GM12872 (cell line): ENCODE data around the gene HDAC11.

Experiments used
- TF ChIP-seq, protein P1 (sequence below): IDR thresholded peaks from 3 replicates; pipeline ENCODE4 v1.5.1; 2011; ENCODE audit warnings: low read depth, mild to moderate bottlenecking, low read length, moderate library complexity; ENCODE audit not compliant: insufficient read depth

HDAC11 gene

GRCh38 chr3:13509816-13510192 is 29.7 kb downstream of the HDAC11 start:
- TF ChIP-seq, protein P1, sequence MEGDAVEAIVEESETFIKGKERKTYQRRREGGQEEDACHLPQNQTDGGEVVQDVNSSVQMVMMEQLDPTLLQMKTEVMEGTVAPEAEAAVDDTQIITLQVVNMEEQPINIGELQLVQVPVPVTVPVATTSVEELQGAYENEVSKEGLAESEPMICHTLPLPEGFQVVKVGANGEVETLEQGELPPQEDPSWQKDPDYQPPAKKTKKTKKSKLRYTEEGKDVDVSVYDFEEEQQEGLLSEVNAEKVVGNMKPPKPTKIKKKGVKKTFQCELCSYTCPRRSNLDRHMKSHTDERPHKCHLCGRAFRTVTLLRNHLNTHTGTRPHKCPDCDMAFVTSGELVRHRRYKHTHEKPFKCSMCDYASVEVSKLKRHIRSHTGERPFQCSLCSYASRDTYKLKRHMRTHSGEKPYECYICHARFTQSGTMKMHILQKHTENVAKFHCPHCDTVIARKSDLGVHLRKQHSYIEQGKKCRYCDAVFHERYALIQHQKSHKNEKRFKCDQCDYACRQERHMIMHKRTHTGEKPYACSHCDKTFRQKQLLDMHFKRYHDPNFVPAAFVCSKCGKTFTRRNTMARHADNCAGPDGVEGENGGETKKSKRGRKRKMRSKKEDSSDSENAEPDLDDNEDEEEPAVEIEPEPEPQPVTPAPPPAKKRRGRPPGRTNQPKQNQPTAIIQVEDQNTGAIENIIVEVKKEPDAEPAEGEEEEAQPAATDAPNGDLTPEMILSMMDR: no peak

- TF ChIP-seq, protein P1: no peak
Observed at GRCh38 chr3:13512451-13512850, 32.3 kb downstream of the HDAC11 start.

- TF ChIP-seq, protein P1: no peak
Observed at GRCh38 chr3:13513051-13513912, 33.2 kb downstream of the HDAC11 start.

GRCh38 chr3:13513913-13514517 is 33.9 kb downstream of the HDAC11 start:
- TF ChIP-seq, protein P1: no peak

DNA sequence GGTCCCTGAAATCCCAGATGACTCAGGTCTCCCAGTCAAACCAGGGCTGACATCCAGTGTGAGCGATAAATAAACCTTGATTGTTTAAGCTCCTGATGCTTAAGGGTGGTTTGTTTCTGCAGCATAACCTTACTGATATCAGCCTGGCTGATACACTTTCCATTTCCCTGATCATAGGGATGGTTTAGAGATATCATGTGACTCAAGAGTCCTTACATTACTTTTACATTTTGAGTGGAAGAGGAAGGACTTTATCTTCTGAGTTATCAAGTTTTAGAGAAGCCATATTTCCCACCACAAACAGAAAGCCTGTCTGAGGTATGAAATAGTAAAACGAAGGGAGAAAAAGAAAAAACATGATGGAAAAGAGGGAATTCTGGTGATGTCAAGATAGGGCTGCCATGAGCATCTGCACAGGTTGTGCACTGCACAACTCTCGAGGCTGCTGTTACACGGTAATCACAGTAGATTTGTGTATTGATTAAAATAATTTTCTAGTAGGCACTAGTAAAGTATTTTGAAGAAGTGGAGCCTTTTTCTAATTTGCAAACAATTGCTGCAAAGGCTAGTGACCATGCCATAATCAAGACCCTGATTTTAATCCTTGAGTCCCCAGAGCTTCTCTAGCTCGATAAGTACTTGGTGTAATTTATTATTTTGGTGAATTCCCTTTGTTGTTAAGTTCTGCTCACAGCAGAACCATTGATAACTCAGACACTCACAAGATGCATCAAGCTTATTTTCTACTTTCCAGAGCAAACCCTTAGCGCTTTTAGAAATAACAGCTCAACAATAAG is 34.7 kb downstream of the HDAC11 start:
- TF ChIP-seq, protein P1: no peak

DNA sequence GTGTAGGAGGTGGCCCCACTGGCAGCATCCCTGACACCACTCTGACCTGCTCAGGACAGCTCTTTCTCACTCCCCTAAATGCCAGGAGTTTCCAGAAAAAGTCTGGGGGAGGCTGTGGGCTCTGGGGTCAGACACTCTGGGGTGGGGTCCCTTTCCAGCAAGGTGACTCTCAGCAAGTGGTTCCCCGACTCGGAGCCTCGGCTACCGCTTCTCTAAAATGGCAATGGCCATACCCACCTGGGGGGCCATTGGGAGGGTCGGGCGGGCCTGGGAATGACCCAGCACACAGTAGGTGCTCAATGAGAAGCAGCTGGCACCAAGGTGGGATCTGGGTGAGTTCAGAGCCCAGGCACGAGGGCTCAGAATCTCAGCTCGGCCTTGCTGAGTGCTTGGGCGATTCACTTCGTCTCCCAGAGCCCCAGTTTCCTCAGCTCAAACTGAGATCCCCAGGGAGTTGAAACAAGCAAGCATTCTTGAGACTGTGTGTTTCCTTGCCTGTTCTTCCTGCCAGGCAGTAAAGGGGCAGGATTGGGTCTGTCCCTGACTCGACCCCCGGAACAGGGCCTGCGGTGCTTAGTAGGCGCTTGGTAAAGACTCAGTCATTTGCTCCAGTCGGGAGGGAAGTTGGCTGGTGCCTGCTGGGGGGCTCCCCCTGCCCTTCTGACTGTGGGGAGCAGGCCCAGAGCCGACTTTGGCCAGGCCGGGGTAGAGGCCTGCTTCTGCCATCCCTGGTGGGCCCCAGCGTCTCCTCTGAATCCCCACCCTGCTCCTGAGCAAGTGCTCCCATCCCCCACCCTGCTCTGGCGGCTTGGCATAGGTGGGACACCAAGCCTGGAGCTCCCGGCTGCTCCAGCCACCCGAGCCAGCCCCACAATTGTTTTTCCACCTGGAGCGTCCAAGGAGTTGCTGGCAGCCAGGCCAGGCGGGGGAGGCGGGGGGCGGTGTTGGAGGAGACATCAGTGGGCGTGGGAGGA is 36.0 kb downstream of the HDAC11 start:
- TF ChIP-seq, protein P1: no peak

- TF ChIP-seq, protein P1: no peak
Observed at GRCh38 chr3:13516760-13517135, 36.6 kb downstream of the HDAC11 start.
